WTC11 (cell line): ENCODE data around the gene DCAF11. TPM values are rescaled to one million over a fixed set of nuclear protein-coding genes. Genes with fewer than 3 reads are reported as not detected.
A peak's percentile ranks its signal among the peaks of the same experiment; 100 is the strongest.

ENCODE experiments used
- AFF4 ChIP-seq: sonication (generic); formaldehyde crosslinking; IDR thresholded peaks from 2 replicates; pipeline ENCODE4 v1.8.1; 2023; ENCODE audit warnings: mild to moderate bottlenecking, missing genetic modification reagents, borderline replicate concordance
- ATF1 ChIP-seq: sonication (generic); formaldehyde crosslinking; IDR thresholded peaks from 2 replicates; pipeline ENCODE4 v1.8.1; 2023; ENCODE audit warnings: mild to moderate bottlenecking, moderate library complexity, missing genetic modification reagents
- CREM ChIP-seq: sonication (generic); formaldehyde crosslinking; IDR thresholded peaks from 2 replicates; pipeline ENCODE4 v1.8.1; 2022; ENCODE audit warnings: mild to moderate bottlenecking, missing genetic modification reagents, moderate library complexity
- E2F1 ChIP-seq: sonication (generic); formaldehyde crosslinking; IDR thresholded peaks from 2 replicates; pipeline ENCODE4 v1.8.0; 2022; ENCODE audit warnings: mild to moderate bottlenecking, missing genetic modification reagents
- E2F4 ChIP-seq: sonication (generic); formaldehyde crosslinking; IDR thresholded peaks from 2 replicates; pipeline ENCODE4 v1.8.1; 2022; ENCODE audit warnings: low read depth, mild to moderate bottlenecking, moderate library complexity, missing genetic modification reagents, borderline replicate concordance
- ERG ChIP-seq: fragments of 250-450 bp; sonication (Bioruptor Pico); IDR thresholded peaks from 2 replicates; pipeline ENCODE4 v1.8.0; 2021; ENCODE audit warnings: mild to moderate bottlenecking
- JUN ChIP-seq: sonication (generic); formaldehyde crosslinking; IDR thresholded peaks from 2 replicates; pipeline ENCODE4 v1.8.0; 2023; ENCODE audit warnings: mild to moderate bottlenecking, missing genetic modification reagents
- MYBL2 ChIP-seq: sonication (generic); formaldehyde crosslinking; IDR thresholded peaks from 2 replicates; pipeline ENCODE4 v1.8.1; 2023; ENCODE audit warnings: mild to moderate bottlenecking, moderate library complexity, missing genetic modification reagents
- NFATC4 ChIP-seq: fragments of 250-450 bp; sonication (Bioruptor Pico); IDR thresholded peaks from 2 replicates; pipeline ENCODE4 v1.9.0; 2021; ENCODE audit warnings: mild to moderate bottlenecking
- NR2C2 ChIP-seq: sonication (generic); formaldehyde crosslinking; IDR thresholded peaks from 2 replicates; pipeline ENCODE4 v1.8.0; 2022; ENCODE audit warnings: mild to moderate bottlenecking, missing genetic modification reagents
- NR3C1 ChIP-seq: sonication (generic); formaldehyde crosslinking; conservative IDR thresholded peaks from 2 replicates; pipeline ENCODE4 v1.8.1; 2023; ENCODE audit warnings: low read depth, mild to moderate bottlenecking, missing genetic modification reagents
- PREB ChIP-seq: sonication (generic); formaldehyde crosslinking; IDR thresholded peaks from 2 replicates; pipeline ENCODE4 v1.8.1; 2022; ENCODE audit warnings: mild to moderate bottlenecking, missing genetic modification reagents, moderate library complexity, borderline replicate concordance
- RELA ChIP-seq: sonication (generic); formaldehyde crosslinking; IDR thresholded peaks from 2 replicates; pipeline ENCODE4 v1.8.1; 2022; ENCODE audit warnings: missing genetic modification reagents, mild to moderate bottlenecking, borderline replicate concordance
- RORB ChIP-seq: fragments of 250-450 bp; sonication (Bioruptor Pico); IDR thresholded peaks from 2 replicates; pipeline ENCODE4 v1.9.0; 2021; ENCODE audit warnings: mild to moderate bottlenecking
- SP1 ChIP-seq: sonication (generic); formaldehyde crosslinking; conservative IDR thresholded peaks from 2 replicates; pipeline ENCODE4 v1.8.1; 2022; ENCODE audit warnings: missing genetic modification reagents
- USF1 ChIP-seq: sonication (generic); formaldehyde crosslinking; IDR thresholded peaks from 2 replicates; pipeline ENCODE4 v1.8.0; 2022; ENCODE audit warnings: mild to moderate bottlenecking, missing genetic modification reagents
- ZNF138 ChIP-seq: sonication (generic); formaldehyde crosslinking; conservative IDR thresholded peaks from 2 replicates; pipeline ENCODE4 v1.8.1; 2022; ENCODE audit warnings: mild to moderate bottlenecking, moderate library complexity, missing genetic modification reagents
- ZNF281 ChIP-seq: sonication (generic); formaldehyde crosslinking; IDR thresholded peaks from 2 replicates; pipeline ENCODE4 v1.8.0; 2023; ENCODE audit warnings: mild to moderate bottlenecking, missing genetic modification reagents
- ZNF423 ChIP-seq: fragments of 250-450 bp; sonication (Bioruptor Pico); IDR thresholded peaks from 2 replicates; pipeline ENCODE4 v2.1.2; 2022; ENCODE audit warnings: mild to moderate bottlenecking, moderate library complexity
- ZNF671 ChIP-seq: fragments of 250-450 bp; sonication (Bioruptor Pico); IDR thresholded peaks from 2 replicates; pipeline ENCODE4 v1.8.0; 2021; ENCODE audit warnings: mild to moderate bottlenecking
- total RNA-seq: library from RNA; stranded (reverse); gene quantifications from 3 replicates; pipeline ENCODE4 v1.2.3, GENCODE V29; 2021

The DCAF11 gene
- total RNA-seq, 1 experiment from 2014 or later = 73.6 TPM

GRCh38 chr14:24093901-24094840 is 20.4 kb upstream of the DCAF11 start, which contains the start of gene PCK2 (continued):
- TF ChIP-seq ERG (CRISPR knock-in tag) (no peak), CREM (CRISPR knock-in tag) (no peak), ZNF671 (CRISPR knock-in tag) (peak; percentile 67; the same call in 1 of the 2 replicates), JUN (CRISPR knock-in tag) (no peak), RELA (CRISPR knock-in tag) (peak; percentile 72; the same call in 1 of the 2 replicates), ATF1 (no peak), AFF4 (CRISPR knock-in tag) (0 out of 2 replicates have a peak, but pooled peaks have one; percentile 76), PREB (CRISPR knock-in tag) (peak; percentile 25; the same call in 1 of the 2 replicates), SP1 (peak; percentile 84; the same call in 1 of the 2 replicates), NFATC4 (CRISPR knock-in tag) (peak; percentile 76; the same call in 1 of the 2 replicates), USF1 (CRISPR knock-in tag) (no peak), RORB (CRISPR knock-in tag) (no peak), ZNF423 (CRISPR knock-in tag) (no peak), NR3C1 (CRISPR knock-in tag) (0 out of 2 replicates have a peak, but pooled peaks have one; percentile 70), E2F1 (CRISPR knock-in tag) (peak; percentile 65; the same call in 1 of the 2 replicates), ZNF138 (no peak; the same call in 1 of the 2 replicates), E2F4 (CRISPR knock-in tag) (peak; percentile 91), ZNF281 (CRISPR knock-in tag) (peak; percentile 43; the same call in 1 of the 2 replicates), MYBL2 (CRISPR knock-in tag) (no peak), NR2C2 (no peak)
